ENCODE results near the gene MEAF6. TPM values are rescaled to one million over a fixed set of nuclear protein-coding genes. Genes with fewer than 3 reads are reported as not detected.

MEAF6 gene
- total and polyA plus RNA-seq, 11 donors = 27.4 to 55.7 (median 39.6) TPM

- DNase-seq = no peak
- H3K9me3 ChIP-seq = no peaks in the 10 kb centered on the region
- ATAC-seq = no peak
- peaks cover 0 to 40% (median 20%) of the 10 kb centered on the region in 9 donors for H3K36me3 ChIP-seq
- TF ChIP-seq POLR2A (IDR thresholded peaks at IDR 0.05) (no peak), CTCF (IDR thresholded peaks at IDR 0.05) (no peak)
- H3K4me1 ChIP-seq = peaks cover 20 to 90% (median 74%) of the 10 kb centered on the region in 12 donors
- peak overlapping the region in 11 of 12 donors; percentile 60 to 93 (median 86) for H3K4me3 ChIP-seq
- intact Hi-C loops (cut with DNase I) = no loop called here
- H3K27me3 ChIP-seq = no peaks in the 10 kb centered on the region
- 81 to 91% (median 89%) methylated on average over 5 to 24 of the region's 24 CpGs for WGBS, 4 donors
- peak overlapping the region in 11 of 12 donors; percentile 59 to 96 (median 94) for H3K27ac ChIP-seq
These were observed 39.0 kb downstream of the MEAF6 start for GRCh38 chr1:37475380-37476086.

GRCh38 chr1:37474697-37475379 is 39.7 kb downstream of the MEAF6 start:
- no peaks in the 10 kb centered on the region for H3K27me3 ChIP-seq
- H3K4me1 ChIP-seq = peaks cover 20 to 85% (median 72%) of the 10 kb centered on the region in 12 donors
- no peak for TF ChIP-seq CTCF (IDR thresholded peaks at IDR 0.05)
- peak in 2 of 4 donors; percentile 0 for ATAC-seq
- peak in 1 of 5 donors; percentile 58 for DNase-seq
- peaks cover 0 to 33% (median 13%) of the 10 kb centered on the region in 9 donors for H3K36me3 ChIP-seq
- 2 to 3% (median 3%) methylated on average over 29 to 38 of the region's 38 CpGs for WGBS, 4 donors
- peak overlapping the region; percentile 60 to 93 (median 85) for H3K4me3 ChIP-seq
- H3K27ac ChIP-seq = peak overlapping the region; percentile 59 to 96 (median 94)
- intact Hi-C loops (cut with DNase I) = loop anchor here in 1 of 10 donors (5.0 kb wide), 1 partner anchor 217 kb away; the partner anchor contains the start of gene CDCA8
- H3K9me3 ChIP-seq = no peaks in the 10 kb centered on the region

- ATAC-seq (peak; percentile 77 to 90 (median 82)), DNase-seq (peak; percentile 90 to 95 (median 92))
- H3K36me3 ChIP-seq = peaks cover 0 to 27% (median 11%) of the 10 kb centered on the region in 9 donors
- intact Hi-C loops (cut with DNase I) = loop anchor here in 1 of 10 donors (5.0 kb wide), 1 partner anchor 218 kb away; the partner anchor contains the start of gene CDCA8
- no peak for TF ChIP-seq CTCF (IDR thresholded peaks at IDR 0.05)
- peak; percentile 63 to 98 for TF ChIP-seq POLR2A (IDR thresholded peaks at IDR 0.05)
- H3K9me3 ChIP-seq = no peaks in the 10 kb centered on the region
- peaks cover 20 to 85% (median 65%) of the 10 kb centered on the region in 12 donors for H3K4me1 ChIP-seq
- no peaks in the 10 kb centered on the region for H3K27me3 ChIP-seq
- peak within 1 kb of the TSS; percentile 59 to 96 (median 94) for H3K27ac ChIP-seq
- WGBS, 4 donors = 1 to 3% (median 1%) methylated on average over 8 to 78 of the region's 78 CpGs
- H3K4me3 ChIP-seq = peak within 1 kb of the TSS; percentile 60 to 93 (median 85)
These were observed 40.4 kb downstream of the MEAF6 start, which contains the start of gene ZC3H12A for GRCh38 chr1:37474046-37474696. Gene ZC3H12A (plus strand): TSS chr1:37474580. CDS start chr1:37475497, 917 bp downstream.
